ENCODE results near the gene MTHFSD. TPM values are rescaled to one million over a fixed set of nuclear protein-coding genes. Genes with fewer than 3 reads are reported as not detected.
"Not testable (repeated sequence)": the region's sequence is repeated elsewhere in the genome, so short reads cannot be mapped to it uniquely, and the experiment has no call there.

The MTHFSD gene
- total and polyA plus RNA-seq, 4 donors: 9.4 to 28.5 (median 16.6) TPM

DNA sequence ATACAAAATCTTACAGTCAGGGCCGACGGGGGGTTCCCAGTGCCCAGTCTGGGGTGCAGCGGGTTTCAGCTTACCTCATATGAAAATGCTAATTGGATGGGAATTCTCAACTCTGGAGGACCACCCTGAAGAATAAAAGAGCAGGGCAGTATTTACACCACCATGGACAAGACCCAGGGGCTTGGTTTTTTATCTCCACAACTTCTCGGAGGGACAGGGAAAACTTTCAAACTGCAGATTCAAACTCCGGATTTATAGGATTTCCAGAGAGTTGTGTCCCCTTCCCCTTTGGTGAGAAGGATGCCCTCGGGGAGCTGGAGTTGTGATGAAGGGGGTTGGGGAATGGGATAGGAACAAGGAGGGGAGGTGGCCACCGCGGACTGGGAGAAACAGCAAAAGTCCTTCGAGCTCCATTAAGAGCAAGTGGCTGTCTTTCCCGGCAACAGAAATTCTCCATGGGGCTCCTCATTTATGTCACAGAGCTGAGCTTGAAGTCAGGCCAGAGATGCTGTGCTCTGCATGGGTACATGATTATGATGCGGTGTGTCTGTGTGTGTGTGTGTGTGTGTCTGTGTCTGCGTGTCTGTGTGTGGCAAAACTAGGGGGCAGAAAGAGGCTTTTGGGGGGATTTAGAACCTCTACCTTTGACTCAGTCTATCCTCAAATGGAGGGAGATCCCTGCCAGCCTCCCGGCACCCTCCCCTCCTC lies 39.0 kb upstream of the MTHFSD start:
- peaks cover 0 to 53% (median 49%) of the 10 kb centered on the region in 3 donors for H3K27me3 ChIP-seq (ENCODE audit: control insufficient read depth in 3 of 3, insufficient read depth in 3 of 3, low read length in 2 of 3)
- no peak overlapping the region for H3K27ac ChIP-seq (ENCODE audit: low read depth in 1 of 2, low read length in 1 of 2)
- DNase-seq (no peak), ATAC-seq (ENCODE audit: insufficient read depth, low FRiP score) (no peak)
- H3K9me3 ChIP-seq (ENCODE audit: control insufficient read depth in 4 of 4, insufficient read depth in 3 of 4, low read length in 3 of 4): no peaks in the 10 kb centered on the region
- no peak overlapping the region for H3K4me3 ChIP-seq
- peaks cover 0 to 8% (median 0%) of the 10 kb centered on the region in 5 donors for H3K4me1 ChIP-seq (ENCODE audit: control insufficient read depth in 5 of 5, insufficient read depth in 5 of 5, low read length in 5 of 5)
- H3K9ac ChIP-seq (ENCODE audit: insufficient read depth in 1 of 2, low read length in 2 of 2): no peak overlapping the region
- 59 to 60% methylated on average over 13 of the region's 13 CpGs for WGBS, 2 donors
- no peaks in the 10 kb centered on the region for H3K36me3 ChIP-seq (ENCODE audit: control insufficient read depth in 4 of 4, insufficient read depth in 4 of 4, low read length in 4 of 4)
- TF ChIP-seq, protein P1, sequence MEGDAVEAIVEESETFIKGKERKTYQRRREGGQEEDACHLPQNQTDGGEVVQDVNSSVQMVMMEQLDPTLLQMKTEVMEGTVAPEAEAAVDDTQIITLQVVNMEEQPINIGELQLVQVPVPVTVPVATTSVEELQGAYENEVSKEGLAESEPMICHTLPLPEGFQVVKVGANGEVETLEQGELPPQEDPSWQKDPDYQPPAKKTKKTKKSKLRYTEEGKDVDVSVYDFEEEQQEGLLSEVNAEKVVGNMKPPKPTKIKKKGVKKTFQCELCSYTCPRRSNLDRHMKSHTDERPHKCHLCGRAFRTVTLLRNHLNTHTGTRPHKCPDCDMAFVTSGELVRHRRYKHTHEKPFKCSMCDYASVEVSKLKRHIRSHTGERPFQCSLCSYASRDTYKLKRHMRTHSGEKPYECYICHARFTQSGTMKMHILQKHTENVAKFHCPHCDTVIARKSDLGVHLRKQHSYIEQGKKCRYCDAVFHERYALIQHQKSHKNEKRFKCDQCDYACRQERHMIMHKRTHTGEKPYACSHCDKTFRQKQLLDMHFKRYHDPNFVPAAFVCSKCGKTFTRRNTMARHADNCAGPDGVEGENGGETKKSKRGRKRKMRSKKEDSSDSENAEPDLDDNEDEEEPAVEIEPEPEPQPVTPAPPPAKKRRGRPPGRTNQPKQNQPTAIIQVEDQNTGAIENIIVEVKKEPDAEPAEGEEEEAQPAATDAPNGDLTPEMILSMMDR (IDR thresholded peaks at IDR 0.05; ENCODE audit: control extremely low read depth, extremely low read depth): no peak

DNA sequence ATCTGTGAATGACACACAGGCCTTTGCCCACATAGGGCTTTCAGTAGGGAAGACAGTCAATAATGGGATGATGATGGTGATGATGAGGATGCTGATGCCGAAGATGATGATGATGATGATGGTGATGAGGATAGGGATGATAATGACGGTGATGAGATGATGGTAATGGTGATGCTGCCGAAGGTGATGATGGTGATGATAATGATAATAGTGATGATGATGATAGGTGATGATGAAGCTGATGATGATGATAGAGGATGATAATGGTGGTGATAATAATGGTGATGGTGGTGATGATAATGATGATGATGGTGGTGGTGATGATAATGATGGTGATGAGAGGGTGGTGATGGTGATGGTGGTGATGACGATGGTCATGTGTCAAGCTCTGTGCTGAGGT lies 36.2 kb upstream of the MTHFSD start:
- DNase-seq: no peak
- 80 to 94% methylated on average over 4 of the region's 4 CpGs for WGBS, 2 donors
- no peak overlapping the region for H3K27ac ChIP-seq (ENCODE audit: low read depth in 1 of 2, low read length in 1 of 2)
- TF ChIP-seq, protein P1 (IDR thresholded peaks at IDR 0.05; ENCODE audit: control extremely low read depth, extremely low read depth): no peak
- H3K9me3 ChIP-seq (ENCODE audit: control insufficient read depth in 4 of 4, insufficient read depth in 3 of 4, low read length in 3 of 4): no peaks in the 10 kb centered on the region
- no peak overlapping the region for H3K9ac ChIP-seq (ENCODE audit: insufficient read depth in 1 of 2, low read length in 2 of 2)
- H3K36me3 ChIP-seq (ENCODE audit: control insufficient read depth in 4 of 4, insufficient read depth in 4 of 4, low read length in 4 of 4): no peaks in the 10 kb centered on the region
- H3K4me3 ChIP-seq: no peak overlapping the region
- H3K4me1 ChIP-seq (ENCODE audit: control insufficient read depth in 5 of 5, insufficient read depth in 5 of 5, low read length in 5 of 5): peaks cover 0 to 8% (median 0%) of the 10 kb centered on the region in 5 donors
- ATAC-seq (ENCODE audit: insufficient read depth, low FRiP score): no peak
- peaks cover 0 to 42% (median 33%) of the 10 kb centered on the region in 3 donors for H3K27me3 ChIP-seq (ENCODE audit: control insufficient read depth in 3 of 3, insufficient read depth in 3 of 3, low read length in 2 of 3)

DNA sequence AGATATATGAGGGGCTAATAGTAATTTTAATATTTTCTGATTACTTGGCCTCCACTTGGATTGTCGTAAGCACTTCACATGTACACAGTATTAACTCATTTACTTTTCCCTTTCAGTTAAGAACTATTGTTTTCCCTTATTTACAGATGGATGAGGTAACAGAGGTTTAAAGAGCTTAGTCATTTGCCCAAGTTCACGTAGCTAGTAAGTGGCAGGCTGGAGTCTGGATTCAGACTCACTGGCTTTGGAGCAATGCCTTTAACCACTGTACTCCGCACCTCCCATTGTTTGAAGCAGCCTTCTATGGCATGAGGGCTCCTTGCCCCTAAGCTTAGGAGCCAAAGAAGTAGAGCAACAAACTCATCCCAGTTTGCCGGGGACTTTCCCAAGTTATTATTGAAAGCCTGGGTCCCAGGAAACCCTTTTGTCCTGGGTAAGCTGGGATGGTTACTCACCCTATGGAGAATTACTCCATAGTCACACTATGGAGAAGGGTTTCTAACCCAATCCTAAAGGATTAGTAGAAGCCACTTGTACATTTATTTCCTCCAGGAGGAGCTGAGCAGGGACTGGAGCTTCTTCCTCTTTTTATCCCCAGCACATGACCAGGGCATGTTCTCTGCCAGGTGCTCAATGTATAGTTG lies 35.6 kb upstream of the MTHFSD start:
- 75 to 86% methylated on average over 4 of the region's 4 CpGs for WGBS, 2 donors
- no peak overlapping the region for H3K27ac ChIP-seq (ENCODE audit: low read depth in 1 of 2, low read length in 1 of 2)
- ATAC-seq (ENCODE audit: insufficient read depth, low FRiP score): no peak

GRCh38 chr16:86587955-86588354 lies 32.9 kb upstream of the MTHFSD start:
- not testable (repeated sequence) for DNase-seq; H3K27ac ChIP-seq (ENCODE audit: low read depth in 1 of 2, low read length in 1 of 2); H3K4me3 ChIP-seq; H3K36me3 ChIP-seq (ENCODE audit: control insufficient read depth in 4 of 4, insufficient read depth in 4 of 4, low read length in 4 of 4); H3K9ac ChIP-seq (ENCODE audit: insufficient read depth in 1 of 2, low read length in 2 of 2); H3K9me3 ChIP-seq (ENCODE audit: control insufficient read depth in 4 of 4, insufficient read depth in 3 of 4, low read length in 3 of 4); ATAC-seq (ENCODE audit: insufficient read depth, low FRiP score); H3K4me1 ChIP-seq (ENCODE audit: control insufficient read depth in 5 of 5, insufficient read depth in 5 of 5, low read length in 5 of 5)
- peaks cover 0 to 13% (median 7%) of the 10 kb centered on the region in 3 donors for H3K27me3 ChIP-seq (ENCODE audit: control insufficient read depth in 3 of 3, insufficient read depth in 3 of 3, low read length in 2 of 3)
- 91 to 93% methylated on average over 3 of the region's 3 CpGs for WGBS, 2 donors

More for the DNA sequence above, 35.6 kb upstream of the MTHFSD start:
- TF ChIP-seq, protein P1 (IDR thresholded peaks at IDR 0.05; ENCODE audit: control extremely low read depth, extremely low read depth): no peak
- Histone ChIP-seq H3K9me3 (ENCODE audit: control insufficient read depth in 4 of 4, insufficient read depth in 3 of 4, low read length in 3 of 4) (no peaks in the 10 kb centered on the region), H3K4me3 (no peak overlapping the region), H3K4me1 (ENCODE audit: control insufficient read depth in 5 of 5, insufficient read depth in 5 of 5, low read length in 5 of 5) (peaks cover 0 to 8% (median 0%) of the 10 kb centered on the region in 5 donors), H3K9ac (ENCODE audit: insufficient read depth in 1 of 2, low read length in 2 of 2) (no peak overlapping the region), H3K36me3 (ENCODE audit: control insufficient read depth in 4 of 4, insufficient read depth in 4 of 4, low read length in 4 of 4) (no peaks in the 10 kb centered on the region), H3K27me3 (ENCODE audit: control insufficient read depth in 3 of 3, insufficient read depth in 3 of 3, low read length in 2 of 3) (peaks cover 0 to 36% (median 33%) of the 10 kb centered on the region in 3 donors)
- no peak for DNase-seq
